Stimulated activated CD4-positive, alpha-beta T cell treated with anti-CD3 and anti-CD28 coated beads, Interleukin-4, amount 100 ng/mL, for 24 hours (primary cell): ENCODE data around the gene ZNF587B.
"Not testable (repeated sequence)": the region's sequence is repeated elsewhere in the genome, so short reads cannot be mapped to it uniquely, and the experiment has no call there.

Experiments
- DNase-seq: peaks from one replicate; pipeline ENCODE4 v3.0.0-alpha.2; 2020

The ZNF587B gene

GRCh38 chr19:57872450-57872849 lies 42.4 kb downstream of the ZNF587B start:
- DNase-seq, result no peak

GRCh38 chr19:57873883-57874799 lies 44.0 kb downstream of the ZNF587B start:
- DNase-seq, result not testable (repeated sequence)

GRCh38 chr19:57886046-57886445 lies 55.9 kb downstream of the ZNF587B start:
- DNase-seq, result no peak

- no peak for DNase-seq
Observed at GRCh38 chr19:57887195-57887941, 57.3 kb downstream of the ZNF587B start.

- no peak for DNase-seq
Observed at GRCh38 chr19:57888107-57888559, 58.0 kb downstream of the ZNF587B start.

- peak; percentile 88 for DNase-seq
Observed at GRCh38 chr19:57888560-57889231, 58.6 kb downstream of the ZNF587B start, which contains the start of gene ZNF814. Gene ZNF814 (minus strand): TSS chr19:57889037. CDS start chr19:57888802, 235 bp downstream.

GRCh38 chr19:57890706-57891105 lies 60.6 kb downstream of the ZNF587B start:
- DNase-seq, result not testable (repeated sequence)
